Measurements from ENCODE around the gene STRIT1. TPM values are rescaled to one million over a fixed set of nuclear protein-coding genes. Genes with fewer than 3 reads are reported as not detected.
A peak's percentile ranks its signal among the peaks of the same experiment; 100 is the strongest.

The STRIT1 gene
- total and polyA plus RNA-seq, 9 of the 15 experiments (the other 6 are each of a cell fraction or from before 2014, with no cell fraction given) = not detected

- peak; percentile 17; the same call in 1 of the 2 replicates for TF ChIP-seq CHD2 (IDR thresholded peaks at IDR 0.05; ENCODE audit: low read depth, low read length)
- TF ChIP-seq CREBBP (IDR thresholded peaks at IDR 0.05; ENCODE audit: low read depth, low read length) = no peak
- no peak for TF ChIP-seq RBM22 (IDR thresholded peaks at IDR 0.05; ENCODE audit: low read depth, low read length, poor library complexity, severe bottlenecking)
- TF ChIP-seq RBFOX2 (IDR thresholded peaks at IDR 0.05; ENCODE audit: low read depth, low read length) = peak; percentile 48
Observed at GRCh38 chr3:155270485-155271342, 22.8 kb downstream of the STRIT1 start (continued).

GRCh38 chr3:155270063-155270462, 23.4 kb downstream of the STRIT1 start:
- Histone ChIP-seq H3K36me3 (ENCODE audit: control insufficient read depth, insufficient read depth, low read length) (no peaks in the 10 kb centered on the region), H3K9ac (ENCODE audit: insufficient read depth in 1 of 2, low read depth in 2 of 2, low read length in 2 of 2) (peak overlapping the region in 1 of 2 experiments; percentile 75; a peak in 2 of 4 replicates), H3K79me2 (ENCODE audit: control insufficient read depth, insufficient read depth, low read length) (no peaks in the 10 kb centered on the region), H4K20me1 (replicated peaks; ENCODE audit: control insufficient read depth, insufficient read depth, low read length) (no peaks in the 10 kb centered on the region), H3K27ac (ENCODE audit: extremely low read depth, low read depth, low read length) (peak overlapping the region; percentile 88; the same call in 2 of the 3 replicates), H2AFZ (ENCODE audit: low read depth, low read length) (peak overlapping the region; percentile 98), H3K4me3 (no peak overlapping the region), H3K9me1 (ENCODE audit: control insufficient read depth, insufficient read depth, low read length) (no peaks in the 10 kb centered on the region), H3K27me3 (ENCODE audit: control insufficient read depth in 2 of 2, insufficient read depth in 2 of 2, low read length in 2 of 2) (no peaks in the 10 kb centered on the region), H3K9me3 (replicated peaks; ENCODE audit: control insufficient read depth, insufficient read depth, low read depth, low read length) (no peaks in the 10 kb centered on the region), H3K4me1 (replicated peaks in 1 of 2; ENCODE audit: control insufficient read depth in 2 of 2, insufficient read depth in 2 of 2, low read length in 2 of 2) (peaks cover 10 to 17% of the 10 kb centered on the region in 2 experiments), H3K4me2 (ENCODE audit: insufficient read depth, low read length) (peak overlapping the region; percentile 30; the same call in 1 of the 2 replicates)
- intact Hi-C loops (cut with micrococcal nuclease) (no loop called here), in situ Hi-C loops (cut with MboI) (no loop called here)
- WGBS (ENCODE audit: insufficient coverage, low coverage, missing lambda C conversion rate) = 53% methylated on average over 3 of the region's 3 CpGs
- DNase-seq (ENCODE audit: extremely low read depth in 1 of 4, low spot score in 3 of 4) (no peak), FAIRE-seq (no peak), ATAC-seq (no peak)
- ChIA-PET POLR2A (interaction anchor here (0.7 to 1.5 kb wide), 3 partner anchors 17 to 24 kb away, joined by 3 to 4 read pairs (median 4); no protein-coding TSS in a partner anchor), CTCF (ENCODE audit: low intra/inter-chr PET ratio) (no interaction called here)
- BruUV-seq (replicated peaks) = no TSS peak
- TF ChIP-seq ASH1L (IDR thresholded peaks at IDR 0.05; ENCODE audit: borderline replicate concordance, low read depth, partially characterized antibody) = no peak
- TF ChIP-seq ZNF644 (tag; IDR thresholded peaks at IDR 0.05; ENCODE audit: low read depth) = 0 out of 2 replicates have a peak, but pooled peaks have one; percentile 14
